HCT116 (cell line): Measurements from ENCODE around the gene BEND5. TPM values are rescaled to one million over a fixed set of nuclear protein-coding genes. Genes with fewer than 3 reads are reported as not detected.

Source experiments
- ATAC-seq: fragments of 200-7000 bp; cut with Tn5 transposase; 2 replicates; pipeline ENCODE4 v1.9.1; 2020; ENCODE audit warnings: mild to moderate bottlenecking, moderate library complexity
- BruUV-seq: library from RNA; stranded (reverse); fragments of 400-500 nt; replicated peaks from 2 replicates; lab custom pipeline; 2021; lab: Mats Ljungman, UMichigan
- CTCF ChIA-PET: fragments of 300-600 bp; sonication (Branson Sonifier 250); formaldehyde crosslinking; loops from one replicate; lab custom pipeline; 2021; ENCODE audit warnings: antibody characterized with exemption; lab: Charles Lee
- POLR2A ChIA-PET: fragments of 300-600, 350-600 bp; sonication (Branson Sonifier 250); formaldehyde crosslinking; loops from one replicate; lab custom pipeline; 2021; ENCODE audit warnings: antibody characterized with exemption; lab: Charles Lee
- RAD21 ChIA-PET, 2 experiments: fragments of 300-600 bp; sonication (Branson Sonifier 250); formaldehyde crosslinking; loops; one replicate each; lab custom pipeline; 2023; ENCODE audit warnings: low total read pairs in 2 of 2; ENCODE audit not compliant: uncharacterized antibody in 2 of 2, unreplicated experiment in 2 of 2, low non-redundant PET in 1 of 2; lab: Charles Lee
- DNase-seq: peaks from one replicate; pipeline ENCODE4 v3.0.0-alpha.2; 2010; ENCODE audit warnings: low read depth, low spot score
- H2AFZ ChIP-seq: fragments of 200-600 bp; shearing (Covaris generic), sonication (generic); 2 replicates; pipeline ENCODE4 v1.6.1; 2017; ENCODE audit warnings: low read depth, mixed run types, mixed read lengths, antibody characterized with exemption, low read length; ENCODE audit not compliant: poor library complexity, severe bottlenecking
- H3K27ac ChIP-seq: 2 replicates; pipeline ENCODE4 v1.5.1; 2012; ENCODE audit warnings: low read depth, low read length
- H3K27me3 ChIP-seq: fragments of 200-600 bp; sonication (generic); 2 replicates; pipeline ENCODE4 v1.6.1; 2016; ENCODE audit warnings: mixed run types, low read length, mixed read lengths; ENCODE audit not compliant: insufficient read depth
- H3K36me3 ChIP-seq, 2 experiments: fragments of 200-500 bp in 1 of 2; fragments of 200-600 bp in 1 of 2; sonication (Bioruptor generic) in 1 of 2; sonication (generic) in 1 of 2; 2 replicates each; pipeline versions ENCODE4 v1.5.1 to v1.6.1; 2014 to 2016; ENCODE audit warnings: low read length in 2 of 2, inconsistent platforms in 1 of 2, mixed read lengths in 1 of 2, mixed run types in 1 of 2; ENCODE audit not compliant: insufficient read depth in 2 of 2, control insufficient read depth in 1 of 2
- H3K4me1 ChIP-seq, 2 experiments: fragments of 200-600 bp in 1 of 2; sonication (generic) in 1 of 2; 2 replicates each; pipeline versions ENCODE4 v1.5.1 to v1.6.1; 2012 to 2017; ENCODE audit warnings: low read length in 2 of 2, inconsistent platforms in 1 of 2, mild to moderate bottlenecking in 1 of 2, mixed read lengths in 1 of 2, mixed run types in 1 of 2, moderate library complexity in 1 of 2; ENCODE audit not compliant: insufficient read depth in 2 of 2, control insufficient read depth in 1 of 2
- H3K4me2 ChIP-seq: fragments of 200-600 bp; sonication (generic); 2 replicates; pipeline ENCODE4 v1.6.1; 2017; ENCODE audit warnings: mixed run types, low read length, mixed read lengths
- H3K4me3 ChIP-seq, 2 experiments: fragments of 200-600 bp in 1 of 2; sonication (generic) in 1 of 2; replicated peaks in 1 of 2; 2 replicates each; pipeline ENCODE4 v1.5.1; 2011 to 2016; ENCODE audit warnings: low read length in 2 of 2, control low read depth in 1 of 2, low read depth in 1 of 2, mild to moderate bottlenecking in 1 of 2, mixed read lengths in 1 of 2, mixed run types in 1 of 2
- H3K79me2 ChIP-seq: fragments of 200-600 bp; sonication (generic); 2 replicates; pipeline ENCODE4 v1.6.1; 2017; ENCODE audit warnings: mild to moderate bottlenecking, mixed run types, low read length, moderate library complexity, mixed read lengths; ENCODE audit not compliant: insufficient read depth
- H3K9ac ChIP-seq: fragments of 200-600 bp; sonication (generic); 2 replicates; pipeline ENCODE4 v1.6.1; 2016; ENCODE audit warnings: low read length, mixed read lengths
- H3K9me2 ChIP-seq: fragments of 200-600 bp; sonication (generic), shearing (Covaris generic); 2 replicates; pipeline ENCODE4 v1.6.1; 2017; ENCODE audit warnings: mixed run types, mild to moderate bottlenecking, moderate library complexity; ENCODE audit not compliant: insufficient read depth
- H3K9me3 ChIP-seq, 2 experiments: fragments of 200-500 bp in 1 of 2; fragments of 200-600 bp in 1 of 2; sonication (Bioruptor generic) in 1 of 2; sonication (generic) in 1 of 2; 2 replicates each; pipeline ENCODE4 v1.6.1; 2014 to 2017; ENCODE audit warnings: low read length in 2 of 2, mixed read lengths in 2 of 2, inconsistent platforms in 1 of 2, low read depth in 1 of 2, mild to moderate bottlenecking in 1 of 2, mixed run types in 1 of 2, moderate library complexity in 1 of 2; ENCODE audit not compliant: control insufficient read depth in 1 of 2, insufficient read depth in 1 of 2
- H4K20me1 ChIP-seq: fragments of 200-600 bp; sonication (generic), shearing (Covaris generic); 2 replicates; pipeline ENCODE4 v1.6.1; 2017; ENCODE audit warnings: mixed run types, mild to moderate bottlenecking, moderate library complexity; ENCODE audit not compliant: insufficient read depth
- CTCF ChIP-seq, 3 experiments: fragments of 200-600 bp in 1 of 3; sonication (generic) in 1 of 3; IDR thresholded peaks in 2 of 3; conservative IDR thresholded peaks in 1 of 3; 2 replicates each; pipeline ENCODE4 v1.5.1; 2012 to 2017; ENCODE audit warnings: low read depth in 2 of 3, low read length in 2 of 3, antibody characterized with exemption in 1 of 3, borderline replicate concordance in 1 of 3, control low read depth in 1 of 3, mild to moderate bottlenecking in 1 of 3, mixed read lengths in 1 of 3, mixed run types in 1 of 3, moderate library complexity in 1 of 3; ENCODE audit not compliant: insufficient read depth in 1 of 3
- EZH2 ChIP-seq: fragments of 200-600 bp; sonication (generic); IDR thresholded peaks from 2 replicates; pipeline ENCODE4 v1.6.1; 2017; ENCODE audit warnings: antibody characterized with exemption, mixed run types
- SRF ChIP-seq: IDR thresholded peaks from 2 replicates; pipeline ENCODE4 v1.6.1; 2012; ENCODE audit warnings: low read depth
- ZBTB33 ChIP-seq: IDR thresholded peaks from 2 replicates; pipeline ENCODE4 v1.6.1; 2011; ENCODE audit warnings: mild to moderate bottlenecking, low read length, moderate library complexity; ENCODE audit not compliant: insufficient replicate concordance; ENCODE audit errors: extremely low read depth
- intact Hi-C: fragments of 100-400 bp; cut with micrococcal nuclease; formaldehyde crosslinking; loops from 2 replicates; pipeline ENCODE4 v1.10.0; 2022
- total RNA-seq: library from RNA; stranded (reverse); gene quantifications from one replicate; pipeline ENCODE4 v1.2.1, GENCODE V29; 2021; ENCODE audit not compliant: unreplicated experiment

The BEND5 gene
- total RNA-seq, 1 experiment from 2014 or later: not detected

- no peaks in the 10 kb centered on the region for H3K79me2 ChIP-seq
- H3K4me2 ChIP-seq: no peak overlapping the region
- ChIA-PET CTCF (interaction anchor here (1.1 kb wide), 1 partner anchor 119 kb away, joined by 3 read pairs; no protein-coding TSS in a partner anchor), POLR2A (no interaction called here), RAD21 (no interaction called here)
- H2AFZ ChIP-seq: no peak overlapping the region
- BruUV-seq: no TSS peak
- TF ChIP-seq ZBTB33 (no peak), EZH2 (no peak), SRF (no peak), CTCF (IDR thresholded peaks at IDR 0.05 in 2 of 3, conservative IDR thresholded peaks at IDR 0.05 in 1 of 3; ENCODE audit: borderline replicate concordance in 1 of 3, insufficient read depth in 1 of 3, low read depth in 2 of 3, low read length in 2 of 3) (no peak)
- no peak overlapping the region for H3K9ac ChIP-seq
- H3K27me3 ChIP-seq: peaks cover 38% of the 10 kb centered on the region
- no peak for DNase-seq
- H3K9me2 ChIP-seq: no peaks in the 10 kb centered on the region
- H3K9me3 ChIP-seq: no peaks in the 10 kb centered on the region
- no peak overlapping the region for H3K4me3 ChIP-seq
- intact Hi-C loops: no loop called here
- H3K27ac ChIP-seq: no peak overlapping the region
- no peaks in the 10 kb centered on the region for H3K36me3 ChIP-seq
- ATAC-seq: no peak
- H3K4me1 ChIP-seq: peaks cover 0 to 7% of the 10 kb centered on the region in 2 experiments; a peak in 2 of 4 replicates
- H4K20me1 ChIP-seq: no peaks in the 10 kb centered on the region
These were observed 85.2 kb downstream of the BEND5 start for GRCh38 chr1:48691429-48692001.
